A549 (cell line): Measurements from ENCODE around the gene SORCS3. TPM values are rescaled to one million over a fixed set of nuclear protein-coding genes. Genes with fewer than 3 reads are reported as not detected.

Source experiments
- ATAC-seq, 2 experiments: fragments of 200-7000 bp in 1 of 2; fragments of >200 bp in 1 of 2; cut with Nextera tagmentation in 1 of 2; cut with Tn5 transposase in 1 of 2; 3 replicates each; pipeline versions ENCODE4 v1.8.0 to v1.9.1; 2018 to 2020; ENCODE audit warnings: mild to moderate bottlenecking in 1 of 2, moderate library complexity in 1 of 2
- CTCF ChIA-PET: fragments of 300-600 bp; sonication (Branson Sonifier 250); formaldehyde crosslinking; extraction: SDS; loops from one replicate; lab custom pipeline; 2021; ENCODE audit warnings: antibody characterized with exemption, inconsistent platforms; lab: Yijun Ruan, JAX
- POLR2A ChIA-PET: fragments of 350-600 bp; formaldehyde crosslinking; extraction: SDS; loops from one replicate; lab custom pipeline; 2021; ENCODE audit warnings: antibody characterized with exemption, inconsistent platforms; lab: Yijun Ruan, JAX
- DNase-seq, 2 experiments: peaks; one replicate each; pipeline versions ENCODE4 v3.0.0 to v3.0.0-alpha.2; 2011 to 2016; ENCODE audit warnings: low read depth in 1 of 2, low spot score in 1 of 2
- FAIRE-seq: peaks from 2 replicates; lab custom pipeline; 2011; peaks lifted over from hg19 to GRCh38; lab: Jason Lieb, UNC
- H3K27ac ChIP-seq, 2 experiments: fragments of >200 bp; sonication (Bioruptor Twin); formaldehyde crosslinking; 3 replicates each; pipeline ENCODE4 v1.5.1; 2016 to 2017
- H3K4me1 ChIP-seq: fragments of >200 bp; sonication (Bioruptor Twin); formaldehyde crosslinking; 3 replicates; pipeline ENCODE4 v1.6.1; 2016
- H3K4me2 ChIP-seq: fragments of >200 bp; sonication (Bioruptor Twin); formaldehyde crosslinking; 3 replicates; pipeline ENCODE4 v1.6.1; 2016
- H3K4me3 ChIP-seq: fragments of >200 bp; sonication (Bioruptor Twin); formaldehyde crosslinking; 3 replicates; pipeline ENCODE4 v1.5.1; 2016
- H3K9me3 ChIP-seq: fragments of >200 bp; sonication (Bioruptor Twin); formaldehyde crosslinking; 3 replicates; pipeline ENCODE4 v1.6.1; 2016
- CBX8 ChIP-seq: fragments of 200-600 bp; sonication (generic); IDR thresholded peaks from 2 replicates; pipeline ENCODE4 v1.6.1; 2016
- CEBPB ChIP-seq, 2 experiments: fragments of >200 bp in 1 of 2; sonication (Bioruptor Twin) in 1 of 2; formaldehyde crosslinking in 1 of 2; IDR thresholded peaks; 2 replicates each; pipeline ENCODE4 v1.6.1; 2012 to 2016
- CHD2 ChIP-seq: fragments of 150-350 bp; IDR thresholded peaks from 2 replicates; pipeline ENCODE4 v1.6.1; 2014; ENCODE audit warnings: low read length; ENCODE audit not compliant: partially characterized antibody
- CHD4 ChIP-seq: fragments of 200-600 bp; sonication (generic); IDR thresholded peaks from 2 replicates; pipeline ENCODE4 v1.6.1; 2016; ENCODE audit warnings: antibody characterized with exemption, mild to moderate bottlenecking, borderline replicate concordance
- EHF ChIP-seq: fragments of 250-450 bp; sonication (Bioruptor Pico); IDR thresholded peaks from 2 replicates; pipeline ENCODE4 v1.5.0; 2020; ENCODE audit warnings: mild to moderate bottlenecking
- EP300 ChIP-seq, 2 experiments: fragments of >200 bp; sonication (Bioruptor Twin); formaldehyde crosslinking; IDR thresholded peaks; 2 replicates in 1 of 2; 3 replicates in 1 of 2; pipeline ENCODE4 v1.6.1; 2016 to 2017
- FOSB ChIP-seq: fragments of 250-450 bp; sonication (Bioruptor Pico); IDR thresholded peaks from 2 replicates; pipeline ENCODE4 v1.5.0; 2020; ENCODE audit warnings: mild to moderate bottlenecking, moderate library complexity
- HDAC2 ChIP-seq: fragments of 200-600 bp; sonication (generic); IDR thresholded peaks from 2 replicates; pipeline ENCODE4 v1.6.1; 2016
- HOXA7 ChIP-seq: fragments of 250-450 bp; sonication (Bioruptor Pico); IDR thresholded peaks from 2 replicates; pipeline ENCODE4 v1.5.0; 2020; ENCODE audit warnings: mild to moderate bottlenecking, moderate library complexity
- JUN ChIP-seq, 2 experiments: fragments of >200 bp; sonication (Bioruptor Twin); formaldehyde crosslinking; IDR thresholded peaks; 2 replicates in 1 of 2; 3 replicates in 1 of 2; pipeline ENCODE4 v1.6.1; 2016 to 2017
- KDM5A ChIP-seq: fragments of 200-600 bp; sonication (generic); IDR thresholded peaks from 2 replicates; pipeline ENCODE4 v1.6.1; 2016; ENCODE audit warnings: antibody characterized with exemption, mild to moderate bottlenecking
- MAFK ChIP-seq: fragments of 450-650 bp; IDR thresholded peaks from 2 replicates; pipeline ENCODE4 v1.6.1; 2014; ENCODE audit not compliant: partially characterized antibody
- MAZ ChIP-seq: fragments of 150-350 bp; IDR thresholded peaks from 2 replicates; pipeline ENCODE4 v1.6.1; 2014; ENCODE audit warnings: antibody characterized with exemption, low read depth, low read length, borderline replicate concordance
- NFE2L2 ChIP-seq: fragments of 150-350 bp; conservative IDR thresholded peaks from 2 replicates; pipeline ENCODE4 v1.6.1; 2014; ENCODE audit warnings: low read length
- NPAS2 ChIP-seq: fragments of 250-450 bp; sonication (Bioruptor Pico); IDR thresholded peaks from 2 replicates; pipeline ENCODE4 v1.8.0; 2022; ENCODE audit warnings: mild to moderate bottlenecking, moderate library complexity, borderline replicate concordance
- PHF8 ChIP-seq: fragments of 200-600 bp; sonication (generic); IDR thresholded peaks from 2 replicates; pipeline ENCODE4 v1.6.1; 2016; ENCODE audit warnings: low read depth, mild to moderate bottlenecking, antibody characterized with exemption, moderate library complexity, borderline replicate concordance
- POLR2AphosphoS2 ChIP-seq: conservative IDR thresholded peaks from 2 replicates; pipeline ENCODE4 v1.6.1; 2012; ENCODE audit warnings: low read length, improper control_type of control experiment, inconsistent platforms
- RAD21 ChIP-seq, 2 experiments: fragments of >200 bp in 1 of 2; sonication (Bioruptor Twin) in 1 of 2; formaldehyde crosslinking in 1 of 2; IDR thresholded peaks in 1 of 2; conservative IDR thresholded peaks in 1 of 2; 2 replicates in 1 of 2; 3 replicates in 1 of 2; pipeline ENCODE4 v1.6.1; 2012 to 2018; ENCODE audit warnings: inconsistent platforms in 1 of 2
- RARB ChIP-seq: fragments of 250-450 bp; sonication (Bioruptor Pico); IDR thresholded peaks from 2 replicates; pipeline ENCODE4 v1.8.0; 2021; ENCODE audit warnings: mild to moderate bottlenecking, moderate library complexity
- REST ChIP-seq: fragments of 200-600 bp; sonication (generic); IDR thresholded peaks from 2 replicates; pipeline ENCODE4 v1.6.1; 2016; ENCODE audit warnings: antibody characterized with exemption, mild to moderate bottlenecking, moderate library complexity
- SMC3 ChIP-seq: fragments of >200 bp; sonication (Bioruptor Twin); formaldehyde crosslinking; IDR thresholded peaks from 3 replicates; pipeline ENCODE4 v1.6.1; 2018; ENCODE audit warnings: inconsistent platforms
- TFCP2L1 ChIP-seq: fragments of 250-450 bp; sonication (Bioruptor Pico); IDR thresholded peaks from 2 replicates; pipeline ENCODE4 v1.5.0; 2021; ENCODE audit warnings: mild to moderate bottlenecking
- TP53 ChIP-seq: fragments of 250-450 bp; sonication (Bioruptor Pico); IDR thresholded peaks from 2 replicates; pipeline ENCODE4 v1.5.0; 2021; ENCODE audit warnings: mild to moderate bottlenecking, moderate library complexity
- ZC3H11A ChIP-seq: fragments of 450-650 bp; IDR thresholded peaks from 2 replicates; pipeline ENCODE4 v1.6.1; 2014; ENCODE audit warnings: antibody characterized with exemption, mild to moderate bottlenecking
- ZFP36 ChIP-seq: fragments of 450-650 bp; IDR thresholded peaks from 2 replicates; pipeline ENCODE4 v1.6.1; 2014; ENCODE audit warnings: borderline replicate concordance; ENCODE audit not compliant: partially characterized antibody
- ZSCAN20 ChIP-seq: fragments of 250-450 bp; sonication (Bioruptor Pico); IDR thresholded peaks from 2 replicates; pipeline ENCODE4 v1.8.0; 2022; ENCODE audit warnings: mild to moderate bottlenecking, moderate library complexity
- WGBS: methylation state at CpG from one replicate; pipeline ENCODE4 v1.1.6; 2017; ENCODE audit errors: missing lambda C conversion rate; 5-methylcytosine and 5-hydroxymethylcytosine counted together
- polyA plus RNA-seq, 4 experiments: library from polyadenylated mRNA; depleted of rRNA in 3 of 4; stranded (reverse); fragments of >200 nt; fragmentation: RNase III in 1 of 4; extraction: RNeasy Plus Mini Kit Qiagen cat#74134 plus additional on column Dnase treatment in 1 of 4; gene quantifications; 2 replicates in 3 of 4; 3 replicates in 1 of 4; pipeline ENCODE4 v1.2.3, GENCODE V29; 2011 to 2017
- TF ChIP-seq, protein P1 (sequence below): fragments of >200 bp; sonication (Bioruptor Twin); formaldehyde crosslinking; IDR thresholded peaks from 2 replicates; pipeline ENCODE4 v1.6.1; 2016
- TF ChIP-seq, protein P2 (sequence below): IDR thresholded peaks from 2 replicates; pipeline ENCODE4 v1.6.1; 2012

Gene SORCS3
- polyA plus RNA-seq, 2 of the 4 experiments (the other 2 are of a cell fraction): not detected

GRCh38 chr10:105149371-105149891 is 508.3 kb downstream of the SORCS3 start:
- TF ChIP-seq NFE2L2: no peak
- no peak for TF ChIP-seq KDM5A
- TF ChIP-seq MAZ: no peak
- TF ChIP-seq CBX8: no peak
- TF ChIP-seq HOXA7 (CRISPR knock-in tag): no peak
- no peak for TF ChIP-seq FOSB (CRISPR knock-in tag)

GRCh38 chr10:105150259-105150880 is 509.3 kb downstream of the SORCS3 start:
- DNase-seq: no peak
- no peaks in the 10 kb centered on the region for H3K9me3 ChIP-seq
- TF ChIP-seq EP300 (IDR thresholded peaks at IDR 0.05) (no peak), HDAC2 (no peak), KDM5A (no peak), EHF (no peak), CEBPB (IDR thresholded peaks at IDR 0.05) (no peak), ZFP36 (no peak), REST (no peak)
- no peaks in the 10 kb centered on the region for H3K4me1 ChIP-seq
- FAIRE-seq: no peak
- no peak overlapping the region for H3K4me3 ChIP-seq
- POLR2A ChIA-PET: no interaction called here
- ATAC-seq: no peak
- H3K27ac ChIP-seq: no peak overlapping the region
- 9% methylated on average over 4 of the region's 4 CpGs for WGBS
- CTCF ChIA-PET: interaction anchor here (0.6 kb wide), 1 partner anchor 11 kb away, joined by 3 read pairs; no protein-coding TSS in a partner anchor
- H3K4me2 ChIP-seq: no peak overlapping the region

More at GRCh38 chr10:105149371-105149891, 508.3 kb downstream of the SORCS3 start:
- Histone ChIP-seq H3K27ac (no peak overlapping the region), H3K9me3 (no peaks in the 10 kb centered on the region), H3K4me2 (no peak overlapping the region), H3K4me3 (no peak overlapping the region), H3K4me1 (no peaks in the 10 kb centered on the region)
- ATAC-seq (no peak), DNase-seq (no peak), FAIRE-seq (no peak)
- POLR2A ChIA-PET: no interaction called here
- CTCF ChIA-PET: no interaction called here

GRCh38 chr10:105154736-105155135 is 513.6 kb downstream of the SORCS3 start:
- H3K4me3 ChIP-seq: no peak overlapping the region
- no peaks in the 10 kb centered on the region for H3K9me3 ChIP-seq
- no peak overlapping the region for H3K4me2 ChIP-seq
- TF ChIP-seq TFCP2L1 (CRISPR knock-in tag) (no peak), TP53 (CRISPR knock-in tag) (no peak), JUN (IDR thresholded peaks at IDR 0.05) (no peak), CHD4 (no peak), SMC3 (no peak), NPAS2 (CRISPR knock-in tag) (no peak), ZC3H11A (no peak), RARB (no peak), POLR2AphosphoS2 (no peak), ZSCAN20 (CRISPR knock-in tag) (no peak), RAD21 (conservative IDR thresholded peaks at IDR 0.05 in 1 of 2, IDR thresholded peaks at IDR 0.05 in 1 of 2) (no peak), CHD2 (no peak), PHF8 (no peak), NFE2L2 (no peak), MAFK (no peak)
- TF ChIP-seq, protein P1, sequence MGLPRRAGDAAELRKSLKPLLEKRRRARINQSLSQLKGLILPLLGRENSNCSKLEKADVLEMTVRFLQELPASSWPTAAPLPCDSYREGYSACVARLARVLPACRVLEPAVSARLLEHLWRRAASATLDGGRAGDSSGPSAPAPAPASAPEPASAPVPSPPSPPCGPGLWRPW: no peak
- TF ChIP-seq, protein P2, sequence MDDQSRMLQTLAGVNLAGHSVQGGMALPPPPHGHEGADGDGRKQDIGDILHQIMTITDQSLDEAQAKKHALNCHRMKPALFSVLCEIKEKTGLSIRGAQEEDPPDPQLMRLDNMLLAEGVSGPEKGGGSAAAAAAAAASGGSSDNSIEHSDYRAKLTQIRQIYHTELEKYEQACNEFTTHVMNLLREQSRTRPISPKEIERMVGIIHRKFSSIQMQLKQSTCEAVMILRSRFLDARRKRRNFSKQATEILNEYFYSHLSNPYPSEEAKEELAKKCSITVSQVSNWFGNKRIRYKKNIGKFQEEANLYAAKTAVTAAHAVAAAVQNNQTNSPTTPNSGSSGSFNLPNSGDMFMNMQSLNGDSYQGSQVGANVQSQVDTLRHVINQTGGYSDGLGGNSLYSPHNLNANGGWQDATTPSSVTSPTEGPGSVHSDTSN: no peak
- DNase-seq (no peak), FAIRE-seq (no peak), ATAC-seq (no peak)
- POLR2A ChIA-PET: no interaction called here
- 33% methylated on average over 4 of the region's 4 CpGs for WGBS
- no peaks in the 10 kb centered on the region for H3K4me1 ChIP-seq
- CTCF ChIA-PET: no interaction called here
- no peak overlapping the region for H3K27ac ChIP-seq
